ENCODE results near the gene PLEKHB2.
"Not testable (repeated sequence)": the region's sequence is repeated elsewhere in the genome, so short reads cannot be mapped to it uniquely, and the experiment has no call there.

GRCh38 chr2:131196186-131196585, 91.0 kb downstream of the PLEKHB2 start:
- not testable (repeated sequence) for TF ChIP-seq CTCF, POLR2A, POLR2AphosphoS5 (IDR thresholded peaks at IDR 0.05)
